IPS-15b (cell line): ENCODE data around the gene SPAAR.
"Not testable (repeated sequence)": the region's sequence is repeated elsewhere in the genome, so short reads cannot be mapped to it uniquely, and the experiment has no call there.

ENCODE experiments used
- H3K27me3 ChIP-seq: one replicate; pipeline ENCODE4 v1.6.1; 2013; ENCODE audit warnings: low read length; ENCODE audit not compliant: control insufficient read depth, insufficient read depth
- H3K36me3 ChIP-seq: one replicate; pipeline ENCODE4 v1.6.1; 2013; ENCODE audit warnings: low read length; ENCODE audit not compliant: control insufficient read depth, insufficient read depth
- H3K4me1 ChIP-seq: one replicate; pipeline ENCODE4 v1.6.1; 2013; ENCODE audit warnings: mild to moderate bottlenecking, low read length; ENCODE audit not compliant: control insufficient read depth, insufficient read depth
- H3K4me3 ChIP-seq: one replicate; pipeline ENCODE4 v1.5.1; 2013; ENCODE audit warnings: low read depth, low read length
- H3K9ac ChIP-seq: one replicate; pipeline ENCODE4 v1.6.1; 2013; ENCODE audit warnings: low read depth, mild to moderate bottlenecking, low read length
- H3K9me3 ChIP-seq: one replicate; pipeline ENCODE4 v1.6.1; 2013; ENCODE audit warnings: mild to moderate bottlenecking, low read length; ENCODE audit not compliant: control insufficient read depth, insufficient read depth

The SPAAR gene

GRCh38 chr9:35882263-35882848, 26.9 kb upstream of the SPAAR start:
- H3K9me3 ChIP-seq, result no peaks in the 10 kb centered on the region
- no peaks in the 10 kb centered on the region for H3K27me3 ChIP-seq
- H3K4me3 ChIP-seq, result no peak overlapping the region
- no peaks in the 10 kb centered on the region for H3K4me1 ChIP-seq
- H3K36me3 ChIP-seq, result no peaks in the 10 kb centered on the region
- no peak overlapping the region for H3K9ac ChIP-seq

- H3K9ac ChIP-seq, result no peak overlapping the region
- no peaks in the 10 kb centered on the region for H3K4me1 ChIP-seq
- H3K4me3 ChIP-seq, result no peak overlapping the region
These were observed 26.3 kb upstream of the SPAAR start for GRCh38 chr9:35882996-35883395.

GRCh38 chr9:35884908-35885307, 24.4 kb upstream of the SPAAR start:
- not testable (repeated sequence) for H3K4me1 ChIP-seq, H3K4me3 ChIP-seq, H3K36me3 ChIP-seq, H3K9ac ChIP-seq, H3K27me3 ChIP-seq, H3K9me3 ChIP-seq

More at GRCh38 chr9:35882996-35883395, 26.3 kb upstream of the SPAAR start:
- Histone ChIP-seq H3K27me3 (no peaks in the 10 kb centered on the region), H3K36me3 (no peaks in the 10 kb centered on the region), H3K9me3 (no peaks in the 10 kb centered on the region)

GRCh38 chr9:35891646-35892045, 17.6 kb upstream of the SPAAR start:
- H3K4me3 ChIP-seq, result no peak overlapping the region
- no peak overlapping the region for H3K9ac ChIP-seq
- no peaks in the 10 kb centered on the region for H3K9me3 ChIP-seq
- H3K36me3 ChIP-seq, result no peaks in the 10 kb centered on the region
- H3K4me1 ChIP-seq, result no peaks in the 10 kb centered on the region
- no peaks in the 10 kb centered on the region for H3K27me3 ChIP-seq

- no peaks in the 10 kb centered on the region for H3K4me1 ChIP-seq
- no peaks in the 10 kb centered on the region for H3K9me3 ChIP-seq
- no peaks in the 10 kb centered on the region for H3K36me3 ChIP-seq
- no peaks in the 10 kb centered on the region for H3K27me3 ChIP-seq
- no peak overlapping the region for H3K9ac ChIP-seq
- H3K4me3 ChIP-seq, result no peak overlapping the region
These were observed 17.2 kb upstream of the SPAAR start for GRCh38 chr9:35892051-35892450.

- Histone ChIP-seq H3K4me3 (no peak overlapping the region), H3K9ac (no peak overlapping the region), H3K9me3 (no peaks in the 10 kb centered on the region), H3K27me3 (no peaks in the 10 kb centered on the region), H3K36me3 (no peaks in the 10 kb centered on the region), H3K4me1 (no peaks in the 10 kb centered on the region)
These were observed 12.7 kb upstream of the SPAAR start for GRCh38 chr9:35896570-35896969.

GRCh38 chr9:35897376-35898099, 11.8 kb upstream of the SPAAR start:
- not testable (repeated sequence) for H3K4me3 ChIP-seq, H3K9me3 ChIP-seq

GRCh38 chr9:35898337-35898736, 11.0 kb upstream of the SPAAR start:
- no peak overlapping the region for H3K9ac ChIP-seq
- H3K27me3 ChIP-seq, result no peaks in the 10 kb centered on the region

More at GRCh38 chr9:35897376-35898099, 11.8 kb upstream of the SPAAR start:
- H3K36me3 ChIP-seq, H3K4me1 ChIP-seq, H3K9ac ChIP-seq, H3K27me3 ChIP-seq: not testable (repeated sequence)

GRCh38 chr9:35899021-35899420, 10.3 kb upstream of the SPAAR start:
- Histone ChIP-seq H3K4me3 (no peak overlapping the region), H3K4me1 (no peaks in the 10 kb centered on the region), H3K9me3 (no peaks in the 10 kb centered on the region), H3K27me3 (no peaks in the 10 kb centered on the region), H3K9ac (no peak overlapping the region), H3K36me3 (no peaks in the 10 kb centered on the region)

More at GRCh38 chr9:35898337-35898736, 11.0 kb upstream of the SPAAR start:
- H3K4me1 ChIP-seq, result no peaks in the 10 kb centered on the region
- no peaks in the 10 kb centered on the region for H3K9me3 ChIP-seq
- H3K36me3 ChIP-seq, result no peaks in the 10 kb centered on the region
- H3K4me3 ChIP-seq, result no peak overlapping the region

GRCh38 chr9:35903049-35903448, 6.2 kb upstream of the SPAAR start:
- Histone ChIP-seq H3K36me3 (no peaks in the 10 kb centered on the region), H3K9me3 (no peaks in the 10 kb centered on the region)

GRCh38 chr9:35904338-35904737, 5.0 kb upstream of the SPAAR start:
- Histone ChIP-seq H3K4me1 (peaks cover 16% of the 10 kb centered on the region), H3K36me3 (no peaks in the 10 kb centered on the region), H3K9ac (no peak overlapping the region), H3K27me3 (no peaks in the 10 kb centered on the region), H3K4me3 (no peak overlapping the region), H3K9me3 (no peaks in the 10 kb centered on the region)

More at GRCh38 chr9:35903049-35903448, 6.2 kb upstream of the SPAAR start:
- H3K27me3 ChIP-seq, result no peaks in the 10 kb centered on the region
- H3K4me1 ChIP-seq, result peaks cover 9% of the 10 kb centered on the region
- no peak overlapping the region for H3K4me3 ChIP-seq
- no peak overlapping the region for H3K9ac ChIP-seq

- Histone ChIP-seq H3K9ac (no peak overlapping the region), H3K4me1 (peaks cover 16% of the 10 kb centered on the region), H3K4me3 (no peak overlapping the region), H3K9me3 (no peaks in the 10 kb centered on the region), H3K27me3 (no peaks in the 10 kb centered on the region), H3K36me3 (no peaks in the 10 kb centered on the region)
These were observed 4.1 kb upstream of the SPAAR start for GRCh38 chr9:35905051-35905781.
